RWPE2 (cell line): ENCODE data around the gene FMNL3.

Source experiments
- ATAC-seq: fragments of 200-7000 bp; cut with Tn5 transposase; 3 replicates; pipeline ENCODE4 v1.9.1; 2021; ENCODE audit warnings: low read depth
- DNase-seq: peaks from one replicate; pipeline ENCODE4 v3.0.0-alpha.2; 2020; ENCODE audit warnings: low spot score
- H3K27ac ChIP-seq: fragments of 450-650 bp; 2 replicates; pipeline ENCODE4 v1.5.1; 2017; ENCODE audit warnings: mild to moderate bottlenecking; ENCODE audit not compliant: poor library complexity, severe bottlenecking
- H3K27me3 ChIP-seq: fragments of 250-450 bp; sonication (Bioruptor Pico); 2 replicates; pipeline ENCODE4 v1.5.1; 2021; ENCODE audit warnings: mild to moderate bottlenecking, moderate library complexity; ENCODE audit not compliant: insufficient read depth, poor library complexity, severe bottlenecking
- H3K36me3 ChIP-seq: fragments of 250-450 bp; sonication (Bioruptor Pico); 2 replicates; pipeline ENCODE4 v1.5.1; 2020; ENCODE audit warnings: low read depth, mild to moderate bottlenecking, moderate library complexity
- H3K4me1 ChIP-seq: fragments of 250-450 bp; sonication (Bioruptor Pico); 2 replicates; pipeline ENCODE4 v1.5.1; 2021; ENCODE audit warnings: mild to moderate bottlenecking, moderate library complexity; ENCODE audit not compliant: insufficient read depth, poor library complexity, severe bottlenecking
- H3K4me3 ChIP-seq: fragments of 250-450 bp; sonication (Bioruptor Pico); 2 replicates; pipeline ENCODE4 v1.5.1; 2021; ENCODE audit warnings: mild to moderate bottlenecking, moderate library complexity; ENCODE audit not compliant: severe bottlenecking
- H3K9me3 ChIP-seq: fragments of 250-450 bp; sonication (Bioruptor Pico); 2 replicates; pipeline ENCODE4 v1.5.1; 2021; ENCODE audit warnings: mild to moderate bottlenecking, moderate library complexity; ENCODE audit not compliant: severe bottlenecking
- TF ChIP-seq, protein P1 (sequence below): fragments of 450-650 bp; IDR thresholded peaks from one replicate; pipeline ENCODE4 v1.5.1; 2017; ENCODE audit warnings: mild to moderate bottlenecking, moderate library complexity; ENCODE audit not compliant: poor library complexity, severe bottlenecking

FMNL3 gene

GRCh38 chr12:49632401-49632800, 74.8 kb downstream of the FMNL3 start:
- Histone ChIP-seq H3K9me3 (no peaks in the 10 kb centered on the region), H3K4me1 (peaks cover 7% of the 10 kb centered on the region), H3K4me3 (no peak overlapping the region), H3K27ac (no peak overlapping the region), H3K27me3 (no peaks in the 10 kb centered on the region), H3K36me3 (peaks cover 42% of the 10 kb centered on the region)
- TF ChIP-seq, protein P1, sequence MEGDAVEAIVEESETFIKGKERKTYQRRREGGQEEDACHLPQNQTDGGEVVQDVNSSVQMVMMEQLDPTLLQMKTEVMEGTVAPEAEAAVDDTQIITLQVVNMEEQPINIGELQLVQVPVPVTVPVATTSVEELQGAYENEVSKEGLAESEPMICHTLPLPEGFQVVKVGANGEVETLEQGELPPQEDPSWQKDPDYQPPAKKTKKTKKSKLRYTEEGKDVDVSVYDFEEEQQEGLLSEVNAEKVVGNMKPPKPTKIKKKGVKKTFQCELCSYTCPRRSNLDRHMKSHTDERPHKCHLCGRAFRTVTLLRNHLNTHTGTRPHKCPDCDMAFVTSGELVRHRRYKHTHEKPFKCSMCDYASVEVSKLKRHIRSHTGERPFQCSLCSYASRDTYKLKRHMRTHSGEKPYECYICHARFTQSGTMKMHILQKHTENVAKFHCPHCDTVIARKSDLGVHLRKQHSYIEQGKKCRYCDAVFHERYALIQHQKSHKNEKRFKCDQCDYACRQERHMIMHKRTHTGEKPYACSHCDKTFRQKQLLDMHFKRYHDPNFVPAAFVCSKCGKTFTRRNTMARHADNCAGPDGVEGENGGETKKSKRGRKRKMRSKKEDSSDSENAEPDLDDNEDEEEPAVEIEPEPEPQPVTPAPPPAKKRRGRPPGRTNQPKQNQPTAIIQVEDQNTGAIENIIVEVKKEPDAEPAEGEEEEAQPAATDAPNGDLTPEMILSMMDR, result no peak
- DNase-seq (peak; percentile 45), ATAC-seq (no peak)

DNA sequence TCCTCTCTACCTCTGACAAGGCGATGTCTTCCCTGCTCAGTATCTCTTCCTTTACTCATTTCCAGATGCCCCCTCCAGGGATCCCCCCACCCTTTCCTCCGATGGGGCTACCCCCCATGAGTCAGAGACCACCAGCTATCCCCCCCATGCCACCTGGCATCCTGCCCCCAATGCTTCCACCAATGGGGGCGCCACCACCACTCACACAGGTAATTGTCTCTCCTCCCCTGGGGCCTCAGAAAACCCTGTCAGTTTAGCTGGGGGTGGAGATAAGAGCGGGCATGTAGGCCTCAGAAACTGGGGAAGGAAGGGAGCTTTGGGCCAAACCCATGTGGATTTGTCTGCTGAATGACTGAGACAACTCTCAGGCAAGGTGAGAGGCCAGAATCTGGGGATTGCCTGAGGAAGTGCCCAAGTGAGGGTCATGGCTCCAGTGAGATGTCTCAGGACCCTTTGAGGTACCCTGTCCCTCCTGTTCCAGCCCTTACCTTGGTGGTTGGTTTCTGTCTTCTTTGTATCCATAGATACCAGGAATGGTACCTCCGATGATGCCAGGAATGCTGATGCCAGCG, 75.8 kb downstream of the FMNL3 start:
- Histone ChIP-seq H3K27ac (no peak overlapping the region), H3K36me3 (peaks cover 32% of the 10 kb centered on the region), H3K4me1 (peaks cover 11% of the 10 kb centered on the region), H3K27me3 (no peaks in the 10 kb centered on the region), H3K9me3 (no peaks in the 10 kb centered on the region), H3K4me3 (no peak overlapping the region)
- no peak for DNase-seq
- ATAC-seq, result no peak
- TF ChIP-seq, protein P1, result no peak

GRCh38 chr12:49627752-49628360, 79.3 kb downstream of the FMNL3 start:
- DNase-seq (no peak), ATAC-seq (peak; percentile 22; the same call in 1 of the 3 replicates)
- H3K4me1 ChIP-seq, result peaks cover 26% of the 10 kb centered on the region
- H3K9me3 ChIP-seq, result no peaks in the 10 kb centered on the region
- H3K4me3 ChIP-seq, result no peak overlapping the region
- peak overlapping the region; percentile 15 for H3K27ac ChIP-seq
- TF ChIP-seq, protein P1, result no peak
- H3K27me3 ChIP-seq, result no peaks in the 10 kb centered on the region
- peaks cover 11% of the 10 kb centered on the region; the same call in 1 of the 2 replicates for H3K36me3 ChIP-seq

- Histone ChIP-seq H3K4me3 (no peak overlapping the region), H3K4me1 (peaks cover 26% of the 10 kb centered on the region), H3K27me3 (no peaks in the 10 kb centered on the region), H3K36me3 (peaks cover 11% of the 10 kb centered on the region; the same call in 1 of the 2 replicates), H3K27ac (no peak overlapping the region), H3K9me3 (no peaks in the 10 kb centered on the region)
- ATAC-seq (no peak), DNase-seq (peak; percentile 1)
- TF ChIP-seq, protein P1, result no peak
Measured at GRCh38 chr12:49626836-49627235, 80.4 kb downstream of the FMNL3 start.

DNA sequence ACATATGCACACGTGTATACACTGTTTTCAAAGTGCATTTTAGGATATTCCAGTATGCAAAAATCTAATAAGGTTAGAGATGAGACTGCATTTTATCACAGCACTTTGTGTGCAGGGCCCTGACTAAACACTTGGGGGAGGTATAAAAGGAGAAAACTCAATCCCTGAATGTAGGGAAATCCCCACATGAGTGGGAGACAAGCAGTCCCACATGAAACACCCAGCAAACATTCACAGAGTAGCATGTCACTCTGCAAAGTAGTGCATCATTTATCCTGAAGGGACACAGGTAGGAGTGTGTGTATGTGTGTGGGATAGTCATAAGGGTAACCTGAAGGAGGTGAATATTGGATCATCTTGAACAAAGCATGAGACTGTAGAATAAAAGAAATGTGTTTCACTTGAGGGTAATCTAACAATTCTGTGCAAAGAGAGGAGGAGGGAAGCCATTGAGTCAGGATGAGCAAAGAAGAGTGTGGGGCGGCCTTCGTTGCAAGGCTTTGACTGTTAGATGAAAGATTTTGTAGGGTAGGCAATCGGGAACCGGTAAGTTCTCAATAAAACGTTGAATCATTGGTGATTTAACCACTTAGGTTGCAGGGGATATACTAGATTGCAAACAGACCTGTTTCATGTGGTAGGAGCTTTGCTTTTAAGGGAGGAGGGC, 80.9 kb downstream of the FMNL3 start:
- peaks cover 6% of the 10 kb centered on the region; the same call in 1 of the 2 replicates for H3K36me3 ChIP-seq
- no peak overlapping the region for H3K4me3 ChIP-seq
- ATAC-seq (no peak), DNase-seq (peak; percentile 9)
- no peak overlapping the region for H3K27ac ChIP-seq
- TF ChIP-seq, protein P1, result no peak
- H3K27me3 ChIP-seq, result no peaks in the 10 kb centered on the region
- H3K9me3 ChIP-seq, result no peaks in the 10 kb centered on the region
- peaks cover 30% of the 10 kb centered on the region for H3K4me1 ChIP-seq
